Stimulated activated CD8-positive, alpha-beta memory T cell treated with anti-CD3 and anti-CD28 coated beads, Interleukin-12 subunit alpha, Interleukin-12 subunit beta, amount 100 ng/mL, for 24 hours (primary cell): ENCODE data around the gene ATP8B3.

Experiments used
- DNase-seq: peaks from one replicate; pipeline ENCODE4 v3.0.0-alpha.2; 2020; ENCODE audit errors: extremely low read depth

The ATP8B3 gene

DNA sequence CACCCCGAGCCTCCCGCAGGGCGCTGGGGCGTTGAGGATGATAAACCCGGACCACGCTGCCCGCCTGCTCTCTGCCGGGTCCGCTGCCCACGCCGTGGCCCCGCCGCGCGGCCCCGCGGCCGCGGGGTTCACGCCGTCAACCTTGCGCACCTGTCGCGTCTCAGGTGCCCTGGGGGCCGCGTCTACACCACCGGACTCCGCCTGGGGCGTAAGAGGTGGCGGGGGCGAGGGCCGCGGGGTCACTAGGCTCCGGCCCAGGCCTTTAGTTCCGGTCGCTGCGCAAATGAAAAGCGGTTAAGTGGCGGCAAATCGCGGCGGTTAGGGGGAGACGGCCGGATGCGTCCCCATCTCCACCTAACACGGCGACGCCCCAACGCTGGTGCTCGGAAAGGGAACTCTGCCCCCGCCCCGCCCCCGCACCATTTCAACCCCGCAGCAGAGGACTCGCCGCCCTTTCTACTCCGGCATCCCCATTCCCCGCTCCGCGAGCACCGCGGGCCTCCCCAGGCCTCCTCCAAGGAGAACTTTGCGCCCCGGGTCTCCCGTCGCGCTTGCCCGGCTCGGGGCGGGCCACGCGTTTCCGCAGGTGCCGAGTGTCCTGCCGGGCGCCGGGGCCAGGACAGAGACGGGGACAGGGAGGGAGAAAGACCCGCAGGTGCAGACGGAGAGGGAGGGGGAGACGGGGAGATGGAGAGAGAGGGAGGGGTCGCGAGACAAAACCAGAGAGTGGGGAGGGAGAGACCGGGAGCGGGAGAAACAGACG, 54.4 kb downstream of the ATP8B3 start:
- DNase-seq: no peak

DNA sequence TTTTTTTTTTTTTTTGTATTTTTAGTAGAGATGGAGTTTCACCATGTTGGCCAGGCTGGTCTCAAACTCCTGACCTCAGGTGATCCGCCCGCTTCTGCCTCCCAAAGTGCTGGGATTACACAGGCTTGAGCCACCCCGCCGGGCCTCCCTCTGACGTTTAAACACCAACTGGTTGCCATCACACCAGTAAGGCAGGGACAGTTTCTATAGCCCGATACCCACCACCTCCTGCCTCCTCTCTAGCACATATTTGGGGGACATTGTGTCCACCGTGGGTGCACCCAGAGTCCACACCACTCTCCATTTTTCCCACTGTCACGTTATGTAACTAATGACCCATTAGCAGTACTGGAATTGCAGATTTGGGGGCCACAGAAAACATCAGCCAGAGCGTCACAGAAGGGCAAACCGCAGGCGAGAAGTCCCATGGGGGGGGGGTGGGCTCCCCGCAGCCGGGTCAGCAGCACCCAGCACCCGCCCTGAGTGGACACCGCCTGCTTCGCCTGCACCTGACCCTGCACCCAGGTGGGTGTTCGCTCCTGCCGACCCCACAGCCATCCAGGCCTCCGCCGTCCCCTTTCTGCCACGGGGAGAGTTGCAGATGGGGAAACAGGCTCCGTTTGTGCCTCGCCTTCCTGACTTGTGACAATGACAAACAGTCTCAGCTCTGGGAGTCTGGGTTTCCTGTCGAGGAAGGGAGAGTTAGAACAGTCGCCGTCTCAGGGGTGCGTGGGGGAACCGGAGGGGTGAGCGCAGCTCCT, 55.2 kb downstream of the ATP8B3 start:
- DNase-seq: no peak

DNA sequence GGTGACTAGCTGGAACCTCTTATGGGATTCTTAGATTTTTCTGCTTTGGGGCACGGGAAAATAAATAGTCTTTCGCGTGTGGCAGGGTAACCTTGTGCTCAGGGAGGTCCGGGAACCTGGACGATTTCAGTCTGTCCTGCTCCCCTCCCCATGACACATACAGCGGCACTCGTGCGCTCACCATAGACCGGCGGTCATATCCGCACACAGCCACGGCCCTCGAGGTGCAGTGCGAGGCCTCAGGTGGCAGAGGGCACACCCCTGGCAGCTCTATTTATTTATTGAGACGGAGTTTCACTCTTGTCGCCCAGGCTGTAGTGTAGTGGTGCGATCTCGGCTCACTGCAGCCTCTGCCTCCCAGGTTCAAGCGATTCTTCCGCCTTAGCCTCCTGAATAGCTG, 55.8 kb downstream of the ATP8B3 start:
- DNase-seq: no peak

DNA sequence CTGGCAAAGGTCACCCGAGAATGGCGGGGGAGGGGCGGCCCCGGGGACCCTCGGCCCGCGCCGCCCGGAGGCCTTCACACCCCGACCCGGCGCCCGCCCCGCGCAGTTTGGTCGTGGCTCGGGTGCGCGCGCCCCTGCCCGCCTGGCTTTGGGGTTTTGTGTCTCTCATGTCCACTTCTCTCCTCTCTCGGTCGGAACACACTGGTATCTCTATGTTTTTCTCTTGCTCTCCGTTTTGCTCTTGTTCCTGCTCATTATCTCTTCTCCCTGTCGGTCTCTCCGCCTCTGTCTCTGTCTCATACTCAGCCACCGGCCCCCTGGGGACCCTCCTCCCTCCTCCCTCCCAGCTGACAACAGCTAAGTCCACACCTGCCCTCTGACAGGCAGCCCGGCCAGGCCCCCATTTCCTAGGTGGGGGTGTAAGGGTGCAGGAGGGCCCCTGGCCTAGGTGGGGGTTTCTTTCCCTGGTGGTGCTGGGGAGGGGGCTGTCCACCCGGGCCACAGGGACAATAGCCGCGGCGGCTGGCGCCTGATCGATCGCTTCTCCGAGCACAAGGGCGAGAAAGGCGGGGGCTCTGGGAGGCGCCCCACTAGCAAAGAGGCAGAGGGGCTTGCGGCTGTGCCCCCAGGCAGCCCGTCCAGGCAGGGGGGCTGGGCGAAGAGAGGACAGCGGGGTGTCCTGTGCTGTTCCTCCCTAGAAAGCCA, 56.5 kb downstream of the ATP8B3 start:
- no peak for DNase-seq

DNA sequence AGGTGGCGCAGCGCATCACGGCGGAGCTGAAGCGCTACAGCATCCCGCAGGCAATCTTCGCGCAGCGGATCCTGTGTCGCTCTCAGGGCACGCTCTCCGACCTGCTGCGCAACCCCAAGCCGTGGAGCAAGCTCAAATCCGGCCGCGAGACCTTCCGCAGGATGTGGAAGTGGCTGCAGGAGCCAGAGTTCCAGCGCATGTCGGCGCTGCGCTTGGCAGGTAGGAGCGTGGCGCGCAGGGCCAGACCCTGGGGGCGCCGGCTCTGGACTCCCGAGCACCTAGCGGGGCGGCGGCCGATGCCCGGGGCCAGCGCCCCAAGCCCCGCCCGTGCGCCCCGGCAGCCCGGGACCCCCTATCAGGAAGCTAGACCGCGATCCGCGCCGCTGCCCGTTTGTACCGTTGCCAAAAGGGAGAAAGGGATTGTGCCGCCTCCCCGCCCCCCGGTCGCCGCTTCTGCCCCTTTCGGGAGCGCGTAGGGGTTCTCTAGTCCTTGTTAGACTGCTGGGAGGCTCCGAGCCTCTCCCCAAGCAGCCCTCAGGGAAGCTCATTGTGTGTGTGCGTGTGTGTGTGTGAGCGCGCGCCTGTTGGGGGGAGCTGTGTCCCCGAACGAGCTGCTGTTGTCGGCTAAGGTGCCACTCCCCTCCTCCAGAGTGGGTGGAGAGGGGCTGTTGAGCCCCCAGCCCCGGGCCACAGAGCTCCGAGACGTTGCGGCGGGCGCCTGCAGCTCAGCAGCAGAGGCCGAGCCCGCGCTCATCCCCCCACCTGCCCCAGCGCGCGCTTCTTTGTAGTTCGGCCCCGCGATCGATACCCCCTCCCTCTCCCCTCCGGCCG, 57.2 kb downstream of the ATP8B3 start:
- no peak for DNase-seq

DNA sequence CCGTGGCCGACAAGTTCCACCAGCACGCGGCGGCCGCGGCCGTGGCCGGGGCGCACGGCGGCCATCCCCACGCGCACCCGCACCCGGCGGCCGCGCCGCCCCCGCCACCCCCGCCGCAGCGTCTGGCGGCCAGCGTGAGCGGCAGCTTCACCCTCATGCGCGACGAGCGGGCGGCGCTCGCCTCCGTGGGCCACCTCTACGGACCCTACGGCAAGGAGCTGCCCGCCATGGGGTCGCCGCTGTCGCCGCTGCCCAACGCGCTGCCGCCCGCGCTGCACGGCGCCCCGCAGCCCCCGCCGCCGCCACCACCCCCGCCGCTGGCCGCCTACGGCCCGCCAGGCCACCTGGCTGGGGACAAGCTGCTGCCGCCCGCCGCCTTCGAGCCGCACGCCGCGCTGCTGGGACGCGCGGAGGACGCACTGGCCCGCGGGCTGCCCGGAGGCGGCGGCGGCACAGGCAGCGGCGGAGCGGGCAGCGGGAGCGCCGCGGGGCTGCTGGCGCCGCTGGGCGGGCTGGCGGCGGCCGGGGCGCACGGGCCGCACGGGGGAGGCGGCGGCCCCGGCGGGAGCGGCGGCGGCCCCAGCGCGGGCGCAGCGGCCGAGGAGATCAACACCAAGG, 57.9 kb downstream of the ATP8B3 start:
- no peak for DNase-seq

DNA sequence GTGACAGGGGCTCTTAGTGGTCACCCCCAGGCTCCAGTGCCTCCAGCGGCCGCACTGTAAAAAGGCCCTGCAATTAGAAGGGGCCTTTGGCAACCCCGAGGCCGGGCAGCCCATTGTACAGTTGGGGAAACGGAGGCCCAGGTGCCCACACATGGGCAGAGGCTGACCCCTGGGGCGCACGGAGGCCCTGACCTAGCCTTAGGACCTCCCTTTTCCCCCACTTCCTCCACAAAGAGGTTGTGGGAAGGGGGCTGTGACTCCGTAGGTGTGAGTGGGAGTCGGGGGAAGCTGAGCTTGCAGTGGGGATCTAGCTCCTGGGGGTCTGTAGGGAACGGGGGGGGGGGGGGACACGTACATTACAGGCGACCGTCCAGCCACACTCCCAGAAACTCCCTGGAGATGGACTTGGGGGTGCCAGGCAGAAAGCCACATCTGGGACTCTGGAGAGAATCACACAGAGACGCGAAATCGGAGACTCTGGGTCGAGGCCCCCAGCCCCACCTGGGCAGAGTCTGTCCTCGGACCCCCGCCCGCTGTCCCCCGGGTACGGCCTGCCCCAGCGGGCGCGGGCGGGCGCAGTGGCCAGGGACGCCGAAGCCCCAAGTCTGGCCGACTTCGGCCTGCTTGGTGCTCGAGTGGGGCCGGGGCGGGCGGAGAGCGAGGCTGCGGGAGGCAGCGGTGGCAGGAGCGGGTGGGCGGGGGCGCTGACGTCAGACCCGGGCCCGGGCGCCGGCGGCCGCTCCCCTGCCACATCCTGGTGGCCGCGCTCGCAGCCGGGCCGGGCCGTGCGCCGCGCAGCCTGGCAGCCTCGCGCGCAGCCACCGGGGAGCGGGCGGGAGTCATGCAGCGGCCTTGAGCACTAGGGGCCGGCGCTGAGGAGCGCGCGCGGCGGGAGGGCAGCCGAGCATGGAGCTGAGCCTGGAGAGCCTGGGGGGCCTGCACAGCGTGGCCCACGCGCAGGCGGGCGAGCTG, 59.0 kb downstream of the ATP8B3 start, which contains the start of gene ONECUT3:
TSS of gene ONECUT3 (plus strand) at position 750 of the 972 bp plus-strand sequence. CDS start at position 907, 157 bp downstream.
- no peak for DNase-seq

DNA sequence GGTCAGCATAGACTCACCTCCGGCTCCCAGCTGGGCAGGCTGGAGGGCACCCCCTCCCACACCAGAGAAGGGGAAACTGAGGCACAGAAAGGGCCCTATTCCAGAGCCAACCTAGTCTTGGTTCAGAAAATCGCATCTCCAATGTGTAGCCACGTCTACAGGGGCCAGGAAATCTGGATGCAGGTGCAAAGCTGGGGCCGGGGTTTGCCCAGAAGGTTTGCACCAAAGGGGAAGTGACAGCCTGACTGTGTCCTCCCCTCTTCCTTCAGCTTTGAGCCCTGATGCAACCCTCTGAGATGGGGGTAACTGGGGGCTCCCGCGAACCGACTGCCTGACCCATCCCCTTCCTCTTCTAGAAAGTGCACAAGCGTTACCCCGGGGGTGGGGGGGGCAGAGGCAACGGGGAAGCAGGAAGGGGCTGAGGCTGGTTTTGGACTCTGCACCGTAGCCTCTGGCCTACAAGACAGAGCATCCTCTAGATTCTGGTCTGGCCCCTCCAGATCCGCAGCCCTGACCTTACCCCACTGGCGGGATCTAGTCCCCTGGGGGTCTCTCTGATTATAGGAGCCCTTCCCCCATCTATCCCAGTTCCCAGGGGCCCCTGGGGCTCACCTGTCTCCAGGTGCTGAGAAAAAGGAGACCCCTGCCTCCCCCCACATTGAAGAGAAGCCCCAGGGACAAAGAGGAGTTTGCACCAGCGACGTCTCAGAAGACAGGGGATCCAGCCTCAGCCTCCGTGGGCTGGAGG, 59.9 kb downstream of the ATP8B3 start:
- DNase-seq: no peak

DNA sequence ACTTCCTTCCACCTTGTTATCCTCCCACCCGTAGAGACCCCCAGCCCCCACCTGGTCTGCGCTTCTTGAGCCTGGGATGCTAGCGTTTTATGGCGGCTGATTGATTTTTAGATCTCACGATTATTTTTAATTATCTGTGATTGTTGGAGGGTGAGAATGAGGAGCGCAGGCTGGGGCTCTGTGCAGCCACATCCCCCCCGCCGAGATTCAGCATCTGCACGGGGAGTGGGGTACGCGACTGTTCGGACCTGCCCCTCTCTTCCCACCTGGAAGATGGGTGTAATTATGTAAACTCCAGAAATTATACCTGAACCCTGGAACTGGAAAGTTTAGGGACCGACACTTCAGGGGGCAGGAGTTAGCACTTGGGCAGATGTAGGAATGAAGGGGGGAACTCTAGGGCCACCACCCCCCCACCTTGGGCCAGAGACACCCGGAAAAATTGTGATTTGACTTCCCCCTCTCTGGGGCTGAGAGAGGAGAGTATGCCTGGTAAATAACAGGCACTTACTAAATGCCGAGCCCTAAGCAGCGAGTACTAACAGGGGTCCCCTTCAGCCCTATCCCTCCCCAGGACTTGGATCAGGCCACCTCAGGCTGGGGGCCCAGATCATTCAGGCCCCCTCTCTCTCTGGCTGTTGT, 60.6 kb downstream of the ATP8B3 start:
- no peak for DNase-seq

DNA sequence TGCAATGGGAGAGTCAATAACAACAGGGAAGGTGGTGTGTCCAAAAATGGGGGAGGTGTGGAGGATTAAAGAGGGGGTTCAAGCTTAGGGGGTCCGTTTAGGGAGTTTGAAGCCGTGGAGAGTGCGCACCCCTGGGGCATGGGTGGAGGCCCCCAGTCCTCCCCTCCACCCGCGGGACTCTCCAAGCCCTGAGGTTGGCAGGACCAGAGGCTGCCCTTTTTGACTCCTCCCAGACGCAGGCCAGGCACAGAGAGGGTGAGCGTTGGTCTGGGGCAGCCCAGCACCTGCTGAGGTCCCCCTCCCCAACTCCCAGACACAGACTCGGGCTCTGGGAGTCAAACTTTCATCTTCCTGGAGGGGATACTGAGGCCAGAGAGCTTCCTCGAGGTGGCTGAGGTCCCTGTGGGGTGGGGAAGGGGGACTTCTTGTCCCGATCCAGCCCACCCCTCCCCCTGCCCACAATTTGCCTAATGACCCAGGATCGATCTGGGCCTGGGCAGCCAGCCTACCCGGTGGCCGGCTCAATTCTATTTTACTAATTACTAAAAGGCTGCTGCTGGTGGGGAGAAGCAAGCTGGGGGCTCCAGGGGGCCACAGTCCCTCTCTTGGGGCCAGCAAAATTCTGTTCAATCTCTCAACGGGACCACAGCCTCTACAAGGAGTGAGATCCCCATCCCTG, 61.6 kb downstream of the ATP8B3 start:
- no peak for DNase-seq

DNA sequence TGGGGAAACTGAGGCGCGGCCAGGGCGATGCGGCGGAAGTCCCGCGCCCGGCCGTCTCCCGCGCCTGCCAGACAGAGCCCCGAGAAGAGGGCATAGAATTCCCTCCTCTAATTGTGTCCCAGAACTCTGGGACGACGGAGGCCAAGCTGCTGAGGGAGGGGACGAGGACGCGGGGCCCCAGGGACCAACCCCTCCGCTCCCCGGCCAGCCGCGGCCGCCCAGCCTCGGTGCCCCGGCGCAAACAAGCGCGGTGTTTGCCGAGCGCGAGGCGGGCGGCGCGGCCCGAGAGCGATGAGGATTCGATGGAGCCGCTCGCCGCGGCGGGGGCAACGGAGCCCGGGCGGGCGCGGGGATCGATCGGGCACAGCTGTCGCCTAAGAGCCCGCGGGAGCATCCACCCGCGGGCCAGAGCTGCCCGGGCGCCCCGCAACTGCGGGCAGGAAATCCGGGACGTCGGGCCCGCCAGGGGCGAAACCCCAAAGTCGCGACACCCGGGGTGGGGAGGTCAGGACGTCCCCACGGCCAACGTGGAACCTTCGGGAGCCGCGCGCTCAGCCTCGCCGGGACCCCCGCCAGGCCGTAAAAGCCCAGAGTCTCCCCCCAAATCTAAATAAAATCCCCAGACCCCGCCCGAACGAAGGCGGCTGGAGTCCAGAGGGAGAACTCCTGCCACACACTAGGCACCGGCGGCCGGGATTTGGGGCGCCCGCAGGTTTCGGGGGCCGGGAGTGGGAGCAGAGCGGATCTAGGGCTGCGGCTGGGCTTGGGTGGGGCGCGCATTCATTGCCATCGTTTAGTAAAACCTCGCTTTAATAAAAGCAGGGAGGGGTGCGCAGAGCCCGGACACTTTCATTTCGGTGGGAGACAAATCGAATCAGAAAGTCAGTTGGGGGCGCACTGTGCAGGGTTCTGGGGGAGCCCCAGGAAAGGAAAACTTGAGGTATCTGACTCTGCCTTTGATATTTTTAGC, 62.4 kb downstream of the ATP8B3 start:
- DNase-seq: no peak

DNA sequence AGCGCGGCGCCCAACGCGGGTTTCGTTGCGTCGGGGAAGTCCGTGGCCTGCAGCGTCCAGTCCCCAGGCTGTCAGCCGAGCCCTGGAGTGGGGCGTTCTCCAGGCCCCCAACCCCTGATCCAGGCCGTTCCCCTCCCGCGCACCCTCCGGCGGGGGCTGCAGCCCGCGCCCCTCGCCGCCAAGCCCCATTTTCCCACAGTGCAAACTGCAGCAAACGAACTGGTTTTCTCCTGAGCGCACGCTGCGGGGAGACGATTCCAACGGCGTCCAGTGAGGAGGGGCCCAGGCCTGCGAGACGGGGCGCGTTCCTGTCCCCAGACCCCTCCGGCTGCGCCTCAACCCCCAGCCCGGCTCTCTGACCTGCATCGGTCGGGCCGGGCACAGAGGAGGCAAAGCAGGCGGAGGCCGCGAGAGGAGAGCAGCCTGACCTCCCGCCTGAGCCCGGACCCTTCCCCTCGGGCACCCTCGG, 63.2 kb downstream of the ATP8B3 start:
- DNase-seq: no peak

DNA sequence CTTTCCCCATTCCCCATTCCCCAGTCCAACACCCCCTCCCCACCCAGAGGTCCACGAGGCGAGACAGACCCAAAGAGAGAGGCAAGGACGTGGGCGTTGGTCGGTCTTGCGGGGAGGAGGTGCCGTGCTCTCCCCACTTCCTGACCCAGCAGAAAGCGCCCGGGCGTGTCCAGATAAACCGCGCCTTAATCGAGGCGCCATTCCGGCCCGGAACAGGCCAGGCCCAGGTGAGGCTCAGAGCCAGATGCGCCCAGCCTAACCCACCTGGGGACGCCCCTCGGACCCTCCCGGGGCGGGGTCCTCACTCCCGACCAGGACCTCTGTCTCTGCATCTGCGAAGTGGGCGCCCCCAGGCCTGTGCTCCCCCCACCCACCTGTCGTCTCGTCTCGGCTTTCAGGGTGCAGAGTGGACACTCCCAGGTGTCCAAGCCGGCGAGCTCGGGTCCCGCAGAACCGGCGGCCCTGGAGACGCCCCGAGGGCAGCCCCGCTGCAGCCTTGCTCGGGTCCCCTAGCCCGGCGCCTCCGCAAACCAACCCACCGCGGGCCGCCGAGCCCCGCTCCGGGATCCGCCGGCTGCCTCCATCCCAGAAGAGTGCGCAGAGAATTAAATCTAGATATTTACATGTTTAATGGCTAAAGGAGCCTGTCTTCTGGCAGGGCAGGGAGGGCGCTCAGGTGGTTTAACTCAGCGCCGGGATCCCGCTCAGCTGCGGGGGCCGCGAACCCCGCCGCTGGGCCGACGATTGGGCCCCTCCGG, 63.8 kb downstream of the ATP8B3 start:
- no peak for DNase-seq

DNA sequence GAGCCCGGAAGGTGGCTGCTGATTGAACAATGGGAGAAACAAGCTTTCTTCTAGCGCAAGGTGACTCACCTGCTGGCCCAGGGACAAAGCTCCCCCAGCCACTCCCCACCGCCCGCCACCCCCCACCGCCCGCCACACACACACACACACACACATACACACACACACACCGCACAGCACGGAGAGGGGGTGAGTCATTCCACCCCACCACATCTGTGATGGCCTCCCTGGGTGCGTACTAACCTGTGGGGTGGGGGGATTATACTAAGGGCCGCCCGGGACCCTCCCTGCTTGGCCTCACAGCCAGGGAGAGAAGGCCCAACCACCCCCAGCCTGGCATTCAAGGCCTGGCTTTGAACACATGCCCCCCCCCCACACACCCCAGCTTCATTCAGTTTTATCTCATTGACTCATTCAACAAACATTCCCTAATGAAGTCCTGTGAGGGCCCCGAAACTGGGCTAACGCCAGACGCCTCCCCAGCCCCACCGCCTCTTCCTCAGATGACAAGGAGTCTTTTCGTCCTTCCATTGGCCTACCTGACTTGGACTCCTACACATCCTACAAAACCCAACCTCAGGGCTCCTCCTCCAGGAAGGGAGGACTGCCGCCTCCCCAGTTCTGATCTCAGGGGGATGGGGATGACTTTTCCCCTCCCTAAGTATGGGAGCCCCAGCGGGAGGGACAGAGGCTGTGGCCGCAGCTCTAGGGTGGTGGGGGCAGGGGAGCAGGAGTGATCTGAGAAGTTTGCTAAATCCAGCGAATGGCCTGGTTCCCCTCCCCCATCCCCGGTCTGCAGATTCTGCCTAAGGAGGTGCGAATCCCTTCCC, 64.6 kb downstream of the ATP8B3 start:
- DNase-seq: no peak
